H1 (cell line): ENCODE results near the gene RGS16. TPM values are rescaled to one million over a fixed set of nuclear protein-coding genes. Genes with fewer than 3 reads are reported as not detected.

Experiments used
- CTCF ChIA-PET: fragments of 300-600 bp; sonication (Branson Sonifier 250); formaldehyde crosslinking; loops from one replicate; lab custom pipeline; 2021; ENCODE audit not compliant: partially characterized antibody; lab: Charles Lee
- POLR2A ChIA-PET: fragments of 300-600 bp; sonication (Branson Sonifier 250); formaldehyde crosslinking; loops from one replicate; lab custom pipeline; 2021; ENCODE audit warnings: inconsistent platforms; ENCODE audit not compliant: partially characterized antibody; lab: Charles Lee
- DNase-seq, 2 experiments: peaks; one replicate each; pipeline versions ENCODE4 v3.0.0 to v3.0.0-alpha.2; 2010 to 2022; ENCODE audit warnings: low spot score in 2 of 2, low read depth in 1 of 2, mixed read lengths in 1 of 2
- FAIRE-seq: peaks from 2 replicates; lab custom pipeline; 2011; peaks lifted over from hg19 to GRCh38; lab: Jason Lieb, UNC
- H2AFZ ChIP-seq: 2 replicates; pipeline ENCODE4 v1.8.1; 2012; ENCODE audit warnings: low read length, inconsistent platforms
- H2AK5ac ChIP-seq: 2 replicates; pipeline ENCODE4 v1.6.1; 2013; ENCODE audit warnings: low read depth, low read length
- H2BK120ac ChIP-seq: replicated peaks from 2 replicates; pipeline ENCODE3; 2013; ENCODE audit warnings: low read depth, low read length, inconsistent platforms
- H2BK12ac ChIP-seq: 2 replicates; pipeline ENCODE4 v1.6.1; 2013; ENCODE audit warnings: low read depth, low read length
- H2BK15ac ChIP-seq: 2 replicates; pipeline ENCODE4 v1.6.1; 2013; ENCODE audit warnings: low read length
- H2BK20ac ChIP-seq: 2 replicates; pipeline ENCODE4 v1.6.1; 2013; ENCODE audit warnings: low read length
- H2BK5ac ChIP-seq: 2 replicates; pipeline ENCODE4 v1.6.1; 2013; ENCODE audit warnings: low read depth, low read length
- H3K14ac ChIP-seq: 2 replicates; pipeline ENCODE4 v1.6.1; 2013; ENCODE audit warnings: inconsistent platforms; ENCODE audit not compliant: insufficient read length
- H3K18ac ChIP-seq: 2 replicates; pipeline ENCODE4 v1.6.1; 2013; ENCODE audit warnings: low read length; ENCODE audit errors: extremely low read depth
- H3K23ac ChIP-seq: 2 replicates; pipeline ENCODE4 v1.6.1; 2013; ENCODE audit warnings: inconsistent platforms; ENCODE audit not compliant: insufficient read length
- H3K23me2 ChIP-seq: 2 replicates; pipeline ENCODE4 v1.6.1; 2013; ENCODE audit warnings: low read depth, low read length
- H3K27ac ChIP-seq: 2 replicates; pipeline ENCODE4 v1.6.1; 2011; ENCODE audit warnings: low read depth, low read length, inconsistent platforms
- H3K27me3 ChIP-seq, 4 experiments: replicated peaks in 1 of 4; 1 replicate in 1 of 4; 2 replicates in 3 of 4; pipeline versions ENCODE4 v1.6.1 to v1.8.1; 2011 to 2013; ENCODE audit warnings: low read length in 3 of 4, mild to moderate bottlenecking in 3 of 4, inconsistent platforms in 2 of 4, mixed read lengths in 2 of 4, moderate library complexity in 1 of 4; ENCODE audit not compliant: control insufficient read depth in 3 of 4, insufficient read depth in 3 of 4; ENCODE audit errors: extremely low read depth in 1 of 4
- H3K36me3 ChIP-seq, 4 experiments: 2 replicates each; pipeline versions ENCODE4 v1.6.1 to v1.8.1; 2011 to 2013; ENCODE audit warnings: mild to moderate bottlenecking in 4 of 4, low read length in 3 of 4, moderate library complexity in 2 of 4, control low read depth in 1 of 4, inconsistent platforms in 1 of 4; ENCODE audit not compliant: insufficient read depth in 4 of 4, control insufficient read depth in 2 of 4
- H3K4ac ChIP-seq: replicated peaks from 2 replicates; pipeline ENCODE3; 2013; ENCODE audit warnings: low read length, low read depth, mixed read lengths, inconsistent platforms; ENCODE audit not compliant: insufficient read length
- H3K4me1 ChIP-seq, 4 experiments: replicated peaks in 1 of 4; 1 replicate in 1 of 4; 2 replicates in 3 of 4; pipeline versions ENCODE4 v1.6.1 to v1.8.1; 2011 to 2013; ENCODE audit warnings: low read length in 3 of 4, inconsistent platforms in 2 of 4, mixed read lengths in 1 of 4; ENCODE audit not compliant: insufficient read depth in 4 of 4, control insufficient read depth in 3 of 4
- H3K4me2 ChIP-seq, 2 experiments: 2 replicates each; pipeline versions ENCODE4 v1.6.1 to v1.8.1; 2011 to 2013; ENCODE audit warnings: low read depth in 2 of 2, low read length in 2 of 2, control low read depth in 1 of 2, inconsistent platforms in 1 of 2, mild to moderate bottlenecking in 1 of 2; ENCODE audit not compliant: insufficient read depth in 1 of 2
- H3K4me3 ChIP-seq, 4 experiments: fragments of 200-600, 300-600 bp in 1 of 4; sonication (generic), shearing (Covaris generic), sonication (Bioruptor Twin) in 1 of 4; 2 replicates each; pipeline versions ENCODE4 v1.5.1 to v1.8.1; 2011 to 2016; ENCODE audit warnings: low read length in 4 of 4, low read depth in 3 of 4, control low read depth in 2 of 4, inconsistent platforms in 2 of 4, mild to moderate bottlenecking in 2 of 4, mixed read lengths in 1 of 4, moderate library complexity in 1 of 4; ENCODE audit not compliant: insufficient read depth in 2 of 4; ENCODE audit errors: extremely low read depth in 1 of 4
- H3K56ac ChIP-seq: replicated peaks from 2 replicates; pipeline ENCODE3; 2013; ENCODE audit warnings: low read depth, mild to moderate bottlenecking, mixed read lengths, low read length, inconsistent platforms; ENCODE audit not compliant: insufficient read length
- H3K79me1 ChIP-seq: 2 replicates; pipeline ENCODE4 v1.6.1; 2013; ENCODE audit warnings: low read depth, low read length, control low read depth
- H3K79me2 ChIP-seq, 2 experiments: 2 replicates each; pipeline versions ENCODE4 v1.6.1 to v1.8.1; 2012 to 2013; ENCODE audit warnings: low read length in 2 of 2, mild to moderate bottlenecking in 2 of 2, inconsistent platforms in 1 of 2; ENCODE audit not compliant: insufficient read depth in 2 of 2, control insufficient read depth in 1 of 2
- H3K9ac ChIP-seq, 4 experiments: replicated peaks in 1 of 4; 1 replicate in 1 of 4; 2 replicates in 3 of 4; pipeline versions ENCODE4 v1.6.1 to v1.8.1; 2011 to 2013; ENCODE audit warnings: low read depth in 3 of 4, low read length in 3 of 4, control low read depth in 2 of 4, mild to moderate bottlenecking in 2 of 4, moderate library complexity in 2 of 4, inconsistent platforms in 1 of 4; ENCODE audit errors: extremely low read depth in 1 of 4
- H3K9me3 ChIP-seq, 2 experiments: 2 replicates each; pipeline versions ENCODE4 v1.6.1 to v1.8.1; 2012 to 2013; ENCODE audit warnings: mild to moderate bottlenecking in 2 of 2, moderate library complexity in 2 of 2, control low read depth in 1 of 2, inconsistent platforms in 1 of 2, low read depth in 1 of 2, low read length in 1 of 2, mixed read lengths in 1 of 2; ENCODE audit not compliant: insufficient read depth in 2 of 2
- H4K20me1 ChIP-seq, 2 experiments: replicated peaks in 1 of 2; 2 replicates each; pipeline versions ENCODE3 to v1.8.1; 2011 to 2013; ENCODE audit warnings: inconsistent platforms in 2 of 2, low read length in 2 of 2, mild to moderate bottlenecking in 1 of 2; ENCODE audit not compliant: insufficient read depth in 2 of 2, control insufficient read depth in 1 of 2
- H4K5ac ChIP-seq: 2 replicates; pipeline ENCODE4 v1.6.1; 2013; ENCODE audit warnings: low read length, low read depth, mixed read lengths, inconsistent platforms; ENCODE audit not compliant: insufficient read length
- H4K8ac ChIP-seq: 2 replicates; pipeline ENCODE4 v1.8.0; 2013; ENCODE audit warnings: mild to moderate bottlenecking, moderate library complexity, low read length, inconsistent platforms; ENCODE audit not compliant: insufficient read depth; ENCODE audit errors: extremely low read depth
- H4K91ac ChIP-seq: replicated peaks from 2 replicates; pipeline ENCODE3; 2013; ENCODE audit warnings: low read length, mixed read lengths, inconsistent platforms; ENCODE audit not compliant: insufficient read length
- ATF3 ChIP-seq: IDR thresholded peaks from 2 replicates; pipeline ENCODE4 v1.6.1; 2011; ENCODE audit warnings: low read depth, mild to moderate bottlenecking, low read length; ENCODE audit not compliant: insufficient read depth
- CREB1 ChIP-seq: IDR thresholded peaks from 2 replicates; pipeline ENCODE4 v1.6.1; 2012; ENCODE audit warnings: inconsistent platforms
- HDAC6 ChIP-seq: IDR thresholded peaks from one replicate; pipeline ENCODE4 v1.7.1; 2012; ENCODE audit warnings: low read depth, mild to moderate bottlenecking, inconsistent platforms, low read length, moderate library complexity
- SUZ12 ChIP-seq: fragments of 200-600 bp; sonication (generic); IDR thresholded peaks from 2 replicates; pipeline ENCODE4 v1.6.1; 2012; ENCODE audit warnings: mild to moderate bottlenecking, inconsistent platforms, low read length, moderate library complexity, mixed read lengths
- USF2 ChIP-seq: IDR thresholded peaks from 2 replicates; pipeline ENCODE4 v1.6.1; 2011; ENCODE audit warnings: low read length, improper control_type of control experiment
- WGBS, 2 experiments: shearing (Covaris generic) in 1 of 2; methylation state at CpG; one replicate each; pipeline versions ENCODE4 v1.1.6 to v1.1.7; 2013 to 2015; ENCODE audit warnings: low lambda C conversion rate in 2 of 2, mixed read lengths in 2 of 2, inconsistent platforms in 1 of 2, low coverage in 1 of 2, missing lambda C conversion rate in 1 of 2; ENCODE audit not compliant: insufficient replicate concordance in 2 of 2, insufficient coverage in 1 of 2, insufficient read length in 1 of 2; ENCODE audit errors: extremely low coverage in 1 of 2, missing lambda C conversion rate in 1 of 2; 5-methylcytosine and 5-hydroxymethylcytosine counted together
- polyA plus RNA-seq, 7 experiments: library from polyadenylated mRNA; depleted of rRNA in 3 of 7; stranded (reverse) in 5 of 7; unstranded in 2 of 7; fragments of >200 nt in 5 of 7; fragments of 200-250 nt in 2 of 7; gene quantifications; 1 replicate in 5 of 7; 2 replicates in 1 of 7; 4 replicates in 1 of 7; pipeline versions ENCODE4 v1.2.1 to v1.2.3, GENCODE V29; 2011 to 2013; ENCODE audit warnings: missing spikeins in 2 of 7, mixed read lengths in 2 of 7
- total RNA-seq: library from RNA; stranded (reverse); fragmentation: NEBNext Ultra II Directional; extraction: Animal tissue kit (Norgen Biotek cat#: 25700); gene quantifications from 2 replicates; pipeline ENCODE4 v1.2.1, GENCODE V29; 2021

The RGS16 gene
- total and polyA plus RNA-seq, 2 of the 8 experiments (the other 6 are each of a cell fraction or from before 2014, with no cell fraction given), result 5.7 to 9.8 TPM

DNA sequence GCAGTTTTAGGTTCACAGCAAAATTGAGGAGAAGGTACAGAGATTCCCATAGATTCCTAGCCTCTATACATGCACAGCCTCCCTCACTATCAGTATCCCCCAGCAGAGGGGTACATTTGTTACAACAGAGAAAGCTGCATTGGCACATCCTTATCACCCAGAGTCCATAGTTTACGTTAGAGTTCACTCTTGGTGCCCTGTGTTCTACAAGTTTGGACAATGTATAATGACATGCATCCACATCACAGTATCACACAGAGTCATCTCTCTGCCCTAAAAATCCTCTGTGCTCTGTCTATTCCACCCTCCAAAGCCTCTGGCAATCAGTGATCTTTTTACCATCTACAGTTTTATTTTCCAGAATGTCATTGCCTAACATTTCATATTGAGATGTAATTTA, 22.3 kb upstream of the RGS16 start:
- WGBS, 2 experiments, result 73% methylated on average over 1 of the region's 1 CpG; no CpG with 5 or more reads in 1 of the 2 experiments
- Histone ChIP-seq H2BK120ac (no peak overlapping the region), H3K4me2 (no peak overlapping the region)
- TF ChIP-seq ATF3 (no peak), SUZ12 (no peak), CREB1 (no peak), HDAC6 (no peak), USF2 (no peak)

More for the DNA sequence above, 22.3 kb upstream of the RGS16 start:
- ChIA-PET POLR2A (interaction anchor here (1.2 to 15.8 kb wide), 3 partner anchors 11 to 156 kb away, joined by 3 to 107 read pairs (median 5); no protein-coding TSS in a partner anchor), CTCF (interaction anchor here (1.0 to 1.2 kb wide), 4 partner anchors 15 to 160 kb away, joined by 3 to 5 read pairs (median 4); no protein-coding TSS in a partner anchor)
- peaks cover 5 to 16% (median 9%) of the 10 kb centered on the region in 4 experiments; a peak in 6 of 7 replicates for H3K4me1 ChIP-seq
- no peak overlapping the region for H3K4ac ChIP-seq
- no peak overlapping the region for H4K91ac ChIP-seq
- H3K36me3 ChIP-seq, result no peaks in the 10 kb centered on the region
- no peak overlapping the region for H2BK5ac ChIP-seq
- no peaks in the 10 kb centered on the region for H3K27me3 ChIP-seq
- no peak overlapping the region for H2AFZ ChIP-seq
- no peak overlapping the region for H2AK5ac ChIP-seq
- H2BK20ac ChIP-seq, result no peak overlapping the region
- no peak overlapping the region for H2BK15ac ChIP-seq
- FAIRE-seq, result no peak
- H4K5ac ChIP-seq, result no peak overlapping the region
- no peak overlapping the region for H3K56ac ChIP-seq
- no peak overlapping the region for H3K23ac ChIP-seq
- no peak overlapping the region for H4K8ac ChIP-seq
- H3K79me2 ChIP-seq, result no peaks in the 10 kb centered on the region
- no peak for DNase-seq
- no peak overlapping the region for H2BK12ac ChIP-seq
- no peaks in the 10 kb centered on the region for H3K79me1 ChIP-seq
- H4K20me1 ChIP-seq, result no peaks in the 10 kb centered on the region
- no peak overlapping the region for H3K14ac ChIP-seq
- no peaks in the 10 kb centered on the region for H3K9me3 ChIP-seq
- H3K4me3 ChIP-seq, result no peak overlapping the region
- H3K27ac ChIP-seq, result no peak overlapping the region
- H3K23me2 ChIP-seq, result no peaks in the 10 kb centered on the region; the same call in 1 of the 2 replicates
- no peak overlapping the region for H3K18ac ChIP-seq
- no peak overlapping the region for H3K9ac ChIP-seq
